Hematopoietic multipotent progenitor cell treated with erythropoietin and hydrocortisone succinate and interleukin-3 and kit ligand, for 17 days (in vitro differentiated cells): ENCODE data around the gene POP7.
"Not testable (repeated sequence)": the region's sequence is repeated elsewhere in the genome, so short reads cannot be mapped to it uniquely, and the experiment has no call there.

ENCODE experiments used
- DNase-seq: peaks from one replicate; pipeline ENCODE4 v3.0.0-alpha.2; 2015; ENCODE audit warnings: low spot score

POP7 gene

GRCh38 chr7:100692578-100692961 is 13.4 kb upstream of the POP7 start:
- no peak for DNase-seq

- peak; percentile 34 for DNase-seq
Observed at GRCh38 chr7:100693312-100694097, 12.4 kb upstream of the POP7 start.

DNA sequence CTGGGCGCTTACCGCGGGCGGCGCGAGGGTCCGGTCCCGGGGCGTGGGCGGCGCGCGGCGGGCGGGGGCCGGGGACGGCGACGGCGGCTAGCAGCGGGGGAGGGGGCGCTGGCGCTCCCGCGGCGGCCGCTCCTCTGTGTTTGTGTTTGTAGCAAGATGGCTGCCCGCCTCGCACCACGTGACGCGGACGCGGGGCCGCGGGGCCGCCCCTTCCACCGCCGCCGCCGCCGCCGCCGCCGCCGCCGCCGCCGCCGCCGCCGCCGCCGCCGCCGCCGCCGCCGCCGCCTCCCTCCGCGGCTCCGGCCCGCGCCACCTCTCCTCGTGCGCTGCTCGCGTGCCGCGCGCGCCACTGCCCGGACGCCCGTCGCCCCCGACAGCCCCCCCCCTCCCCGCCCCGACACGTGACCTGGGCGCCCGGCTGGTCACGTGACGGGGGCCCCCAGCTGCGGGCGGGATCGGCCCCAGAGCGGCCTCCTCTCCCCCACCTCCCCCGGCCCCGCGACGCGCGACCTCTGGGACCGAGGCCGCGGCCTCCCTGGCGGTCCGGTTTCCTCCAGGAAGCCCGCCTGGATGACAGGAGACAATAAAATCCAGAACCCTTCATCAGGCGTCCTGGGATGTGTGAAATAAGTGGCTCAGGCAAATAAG is 11.7 kb upstream of the POP7 start, which contains the start of gene GIGYF1:
TSS of gene GIGYF1 (minus strand) at position 153 of the 648 bp plus-strand sequence. CDS start 6,012 bp downstream, outside the sequence.
- DNase-seq: peak; percentile 76

DNA sequence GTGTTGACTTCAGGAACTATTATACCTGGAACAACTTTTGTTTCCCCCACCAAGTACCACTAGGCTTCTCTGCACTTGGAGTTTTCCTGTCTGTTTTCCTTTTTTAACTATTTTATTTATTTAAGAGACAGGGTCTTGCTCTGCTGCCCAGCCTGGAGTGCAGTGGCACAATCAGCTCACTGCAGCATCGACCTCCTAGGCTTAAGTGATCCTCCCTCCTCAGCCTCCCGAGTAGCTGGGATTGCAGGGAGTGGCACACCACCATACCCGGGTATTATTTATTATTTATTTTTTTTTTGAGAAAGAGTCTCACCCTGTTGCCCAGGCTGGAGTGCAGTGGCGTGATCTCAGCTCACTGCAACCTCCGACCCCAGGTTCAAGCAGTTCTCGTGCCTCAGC is 9.8 kb upstream of the POP7 start:
- DNase-seq: no peak

- no peak for DNase-seq
Observed at GRCh38 chr7:100699018-100699417, 6.9 kb upstream of the POP7 start.

GRCh38 chr7:100701089-100701488 is 4.8 kb upstream of the POP7 start:
- DNase-seq: not testable (repeated sequence)

DNA sequence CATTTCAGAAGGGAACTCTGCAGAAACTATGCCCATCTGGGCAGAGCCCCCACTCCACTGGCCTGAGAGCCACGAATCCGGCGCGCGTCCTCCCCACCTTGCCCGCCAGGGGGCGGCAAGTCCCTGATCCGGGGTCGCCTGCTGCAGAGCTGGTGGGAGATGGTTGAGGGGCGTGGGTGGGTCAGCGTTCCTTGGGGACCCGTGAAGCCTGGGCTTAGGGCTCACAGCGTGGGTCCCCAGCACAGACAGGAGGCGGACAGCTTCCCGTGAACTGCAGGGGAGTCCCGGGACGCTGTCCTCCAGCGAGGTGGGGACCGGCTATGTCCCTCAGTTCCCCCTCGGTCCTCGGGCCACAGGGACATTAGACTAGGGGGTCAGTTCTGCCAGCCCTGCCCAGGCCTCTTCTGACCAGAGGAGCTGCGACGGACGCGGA is 585 bp upstream of the POP7 start:
- peak; percentile 74 for DNase-seq

DNA sequence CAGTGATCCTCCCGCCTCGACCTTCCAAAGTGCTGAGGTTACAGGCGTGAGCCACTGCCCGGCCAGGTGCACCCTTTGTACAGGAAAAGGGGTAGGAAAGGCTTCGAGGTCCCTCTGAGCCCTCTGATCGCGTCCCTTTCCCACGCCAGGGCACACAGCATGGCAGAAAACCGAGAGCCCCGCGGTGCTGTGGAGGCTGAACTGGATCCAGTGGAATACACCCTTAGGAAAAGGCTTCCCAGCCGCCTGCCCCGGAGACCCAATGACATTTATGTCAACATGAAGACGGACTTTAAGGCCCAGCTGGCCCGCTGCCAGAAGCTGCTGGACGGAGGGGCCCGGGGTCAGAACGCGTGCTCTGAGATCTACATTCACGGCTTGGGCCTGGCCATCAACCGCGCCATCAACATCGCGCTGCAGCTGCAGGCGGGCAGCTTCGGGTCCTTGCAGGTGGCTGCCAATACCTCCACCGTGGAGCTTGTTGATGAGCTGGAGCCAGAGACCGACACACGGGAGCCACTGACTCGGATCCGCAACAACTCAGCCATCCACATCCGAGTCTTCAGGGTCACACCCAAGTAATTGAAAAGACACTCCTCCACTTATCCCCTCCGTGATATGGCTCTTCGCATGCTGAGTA is 871 bp downstream of the POP7 start:
- peak; percentile 11 for DNase-seq

GRCh38 chr7:100708395-100708794 is 2.5 kb downstream of the POP7 start:
- DNase-seq: no peak

- DNase-seq: no peak
Observed at GRCh38 chr7:100710452-100710851, 4.5 kb downstream of the POP7 start.

GRCh38 chr7:100711369-100711768 is 5.4 kb downstream of the POP7 start:
- no peak for DNase-seq

GRCh38 chr7:100714725-100715124 is 8.8 kb downstream of the POP7 start:
- DNase-seq: no peak

DNA sequence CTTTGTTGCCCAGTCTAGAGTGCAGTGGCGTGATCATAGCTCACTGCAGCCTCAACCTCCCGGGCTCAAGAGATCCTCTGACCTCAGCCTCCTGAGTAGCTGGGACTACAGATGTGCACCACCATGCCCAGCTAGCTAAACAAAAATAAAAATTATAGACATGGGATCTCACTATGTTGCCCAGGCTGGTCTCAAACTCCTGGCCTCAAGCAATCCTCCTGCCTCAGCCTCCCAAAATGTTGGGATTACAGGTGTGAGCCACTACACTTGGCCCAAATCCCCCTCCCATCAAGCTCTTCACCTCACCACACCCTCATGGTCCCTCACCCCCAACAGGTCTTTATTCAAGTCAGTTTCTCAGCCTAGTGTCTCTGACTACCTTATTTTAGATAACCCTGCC is 11.2 kb downstream of the POP7 start:
- not testable (repeated sequence) for DNase-seq

DNA sequence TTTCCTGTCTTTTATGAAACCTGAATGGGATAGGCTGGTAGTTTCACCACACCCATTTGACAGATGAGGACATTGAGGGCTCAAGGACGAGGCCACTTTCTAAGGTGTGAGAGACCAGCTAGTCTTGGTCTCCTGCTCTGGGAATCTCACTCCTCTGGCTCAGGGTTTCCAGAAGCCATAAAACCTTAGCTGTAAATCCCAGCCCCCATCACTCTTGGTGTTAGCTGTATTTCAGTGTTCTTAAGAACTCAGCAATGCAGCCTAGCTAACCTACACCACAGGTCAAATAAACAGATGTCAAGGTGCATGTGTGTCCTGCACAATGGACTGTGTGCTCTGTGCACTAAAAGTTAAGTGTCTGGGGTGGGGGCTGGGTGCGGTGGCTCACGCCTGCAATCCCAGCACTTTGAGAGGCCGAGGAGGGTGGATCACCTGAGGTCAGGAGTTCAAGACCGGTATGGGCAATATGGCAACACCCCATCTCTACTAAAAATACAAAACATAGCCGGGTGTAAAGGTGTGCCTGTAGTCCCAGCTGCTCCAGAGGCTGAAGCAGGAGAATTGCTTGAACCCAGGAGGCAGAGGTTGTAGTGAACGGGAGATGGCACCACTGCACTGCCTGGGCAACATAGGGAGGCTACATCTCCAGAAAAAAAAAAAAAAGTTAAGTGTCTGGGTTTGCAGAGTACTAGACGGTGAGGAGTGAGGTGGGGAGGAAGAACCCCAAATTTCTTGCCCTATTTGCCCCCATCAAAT is 13.8 kb downstream of the POP7 start:
- DNase-seq: no peak

- DNase-seq: no peak
Observed at GRCh38 chr7:100720279-100720670, 14.4 kb downstream of the POP7 start, which contains the start of gene EPO. TSS of gene EPO (plus strand) at chr7:100720468. CDS start at chr7:100720981, 513 bp downstream.

DNA sequence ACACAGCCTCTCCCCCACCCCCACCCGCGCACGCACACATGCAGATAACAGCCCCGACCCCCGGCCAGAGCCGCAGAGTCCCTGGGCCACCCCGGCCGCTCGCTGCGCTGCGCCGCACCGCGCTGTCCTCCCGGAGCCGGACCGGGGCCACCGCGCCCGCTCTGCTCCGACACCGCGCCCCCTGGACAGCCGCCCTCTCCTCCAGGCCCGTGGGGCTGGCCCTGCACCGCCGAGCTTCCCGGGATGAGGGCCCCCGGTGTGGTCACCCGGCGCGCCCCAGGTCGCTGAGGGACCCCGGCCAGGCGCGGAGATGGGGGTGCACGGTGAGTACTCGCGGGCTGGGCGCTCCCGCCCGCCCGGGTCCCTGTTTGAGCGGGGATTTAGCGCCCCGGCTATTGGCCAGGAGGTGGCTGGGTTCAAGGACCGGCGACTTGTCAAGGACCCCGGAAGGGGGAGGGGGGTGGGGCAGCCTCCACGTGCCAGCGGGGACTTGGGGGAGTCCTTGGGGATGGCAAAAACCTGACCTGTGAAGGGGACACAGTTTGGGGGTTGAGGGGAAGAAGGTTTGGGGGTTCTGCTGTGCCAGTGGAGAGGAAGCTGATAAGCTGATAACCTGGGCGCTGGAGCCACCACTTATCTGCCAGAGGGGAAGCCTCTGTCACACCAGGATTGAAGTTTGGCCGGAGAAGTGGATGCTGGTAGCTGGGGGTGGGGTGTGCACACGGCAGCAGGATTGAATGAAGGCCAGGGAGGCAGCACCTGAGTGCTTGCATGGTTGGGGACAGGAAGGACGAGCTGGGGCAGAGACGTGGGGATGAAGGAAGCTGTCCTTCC is 15.0 kb downstream of the POP7 start:
- no peak for DNase-seq

DNA sequence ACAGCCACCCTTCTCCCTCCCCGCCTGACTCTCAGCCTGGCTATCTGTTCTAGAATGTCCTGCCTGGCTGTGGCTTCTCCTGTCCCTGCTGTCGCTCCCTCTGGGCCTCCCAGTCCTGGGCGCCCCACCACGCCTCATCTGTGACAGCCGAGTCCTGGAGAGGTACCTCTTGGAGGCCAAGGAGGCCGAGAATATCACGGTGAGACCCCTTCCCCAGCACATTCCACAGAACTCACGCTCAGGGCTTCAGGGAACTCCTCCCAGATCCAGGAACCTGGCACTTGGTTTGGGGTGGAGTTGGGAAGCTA is 15.5 kb downstream of the POP7 start:
- DNase-seq: no peak

DNA sequence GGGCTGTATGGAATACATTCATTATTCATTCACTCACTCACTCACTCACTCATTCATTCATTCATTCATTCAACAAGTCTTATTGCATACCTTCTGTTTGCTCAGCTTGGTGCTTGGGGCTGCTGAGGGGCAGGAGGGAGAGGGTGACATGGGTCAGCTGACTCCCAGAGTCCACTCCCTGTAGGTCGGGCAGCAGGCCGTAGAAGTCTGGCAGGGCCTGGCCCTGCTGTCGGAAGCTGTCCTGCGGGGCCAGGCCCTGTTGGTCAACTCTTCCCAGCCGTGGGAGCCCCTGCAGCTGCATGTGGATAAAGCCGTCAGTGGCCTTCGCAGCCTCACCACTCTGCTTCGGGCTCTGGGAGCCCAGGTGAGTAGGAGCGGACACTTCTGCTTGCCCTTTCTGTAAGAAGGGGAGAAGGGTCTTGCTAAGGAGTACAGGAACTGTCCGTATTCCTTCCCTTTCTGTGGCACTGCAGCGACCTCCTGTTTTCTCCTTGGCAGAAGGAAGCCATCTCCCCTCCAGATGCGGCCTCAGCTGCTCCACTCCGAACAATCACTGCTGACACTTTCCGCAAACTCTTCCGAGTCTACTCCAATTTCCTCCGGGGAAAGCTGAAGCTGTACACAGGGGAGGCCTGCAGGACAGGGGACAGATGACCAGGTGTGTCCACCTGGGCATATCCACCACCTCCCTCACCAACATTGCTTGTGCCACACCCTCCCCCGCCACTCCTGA is 16.7 kb downstream of the POP7 start:
- no peak for DNase-seq

GRCh38 chr7:100723732-100724275 is 17.9 kb downstream of the POP7 start:
- no peak for DNase-seq

GRCh38 chr7:100724364-100724763 is 18.4 kb downstream of the POP7 start:
- not testable (repeated sequence) for DNase-seq
